NCI-H345 treated with DMSO at 0.1 percent for 48 hours (cell line): Measurements from ENCODE around the gene VPS11.

Experiments used
- DNase-seq: peaks from one replicate; lab custom pipeline; 2025; ENCODE audit not compliant: unreplicated experiment; lab: John Stamatoyannopoulos, UW

The VPS11 gene

GRCh38 chr11:119118946-119119345, 51.3 kb downstream of the VPS11 start:
- DNase-seq = no peak

GRCh38 chr11:119120639-119121007, 53.0 kb downstream of the VPS11 start:
- no peak for DNase-seq

DNA sequence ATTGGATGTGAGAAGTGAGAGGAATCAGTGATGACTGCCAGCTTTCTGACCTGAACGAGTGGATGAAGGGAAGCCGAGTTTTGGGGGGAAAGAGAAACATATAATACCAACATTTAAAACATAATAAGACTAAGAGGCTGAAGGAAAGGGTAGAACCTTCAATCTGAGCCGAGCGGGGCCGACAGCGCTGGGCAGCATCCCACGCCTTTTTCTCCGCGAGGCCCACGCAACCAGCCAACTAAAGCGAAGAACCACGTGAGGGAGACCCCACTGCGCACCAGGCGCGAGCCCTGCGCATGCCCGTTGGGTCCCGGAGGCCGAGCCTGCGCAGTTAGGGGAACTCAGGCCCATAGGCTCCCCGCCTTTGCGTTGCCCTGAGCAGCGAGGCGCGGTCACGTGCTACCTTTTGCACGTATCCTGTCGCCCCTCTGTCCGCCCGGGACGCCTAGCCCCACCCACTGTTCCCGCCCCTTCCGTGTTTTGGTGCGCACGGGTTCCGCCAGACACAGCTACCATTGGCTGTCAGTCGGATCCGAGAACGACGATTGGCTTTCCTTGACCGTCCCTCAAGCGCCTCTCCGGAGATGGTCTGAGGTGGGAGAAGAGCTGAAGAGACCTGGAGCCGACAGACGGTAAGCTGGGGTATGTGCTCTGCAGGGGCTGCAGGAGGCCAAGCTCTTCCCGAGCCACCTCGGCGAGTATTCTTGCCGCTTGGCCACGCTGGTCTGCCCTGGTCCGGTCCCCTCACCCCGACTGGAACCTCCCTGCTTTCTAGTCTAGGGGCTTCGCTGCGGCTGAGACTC, 53.6 kb downstream of the VPS11 start, which contains the start of gene HINFP:
TSS of gene HINFP (plus strand) at position 573 of the 803 bp plus-strand sequence. CDS start 5,365 bp downstream, outside the sequence.
- peak; percentile 99 for DNase-seq

DNA sequence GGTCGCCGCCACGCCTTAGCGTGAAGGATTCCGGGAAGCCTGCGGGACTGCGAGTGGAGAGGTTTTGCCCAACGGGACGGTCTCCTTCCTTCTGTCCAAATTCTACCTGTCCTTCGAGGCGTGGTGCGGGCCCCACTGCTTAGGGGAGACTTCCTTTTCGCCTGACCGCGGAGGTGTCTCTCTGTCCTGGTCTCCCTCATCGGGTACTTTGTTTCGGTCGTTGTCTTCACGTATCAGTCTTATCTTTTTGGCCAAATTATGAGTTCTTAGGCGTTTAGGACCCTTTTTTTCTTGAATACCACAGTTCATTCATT, 54.1 kb downstream of the VPS11 start:
- DNase-seq = no peak

DNA sequence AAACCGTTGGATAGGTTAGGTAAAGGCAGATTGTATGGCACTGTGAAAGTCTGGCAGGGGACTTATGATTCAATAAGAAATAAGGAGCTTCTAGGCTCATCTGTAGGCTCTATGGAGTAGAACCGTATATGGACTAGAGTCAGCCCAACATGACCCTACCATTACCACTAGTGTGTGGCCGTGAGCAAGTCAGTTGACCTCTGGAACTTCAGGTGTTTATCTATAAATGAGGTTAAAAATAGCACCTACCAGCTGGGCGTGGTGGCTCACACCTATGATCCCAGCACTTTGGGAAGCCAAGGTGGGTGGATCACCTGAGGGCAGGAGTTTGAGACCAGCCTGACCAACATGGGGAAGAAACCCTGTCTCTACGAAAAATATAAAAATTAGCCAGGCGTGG, 58.2 kb downstream of the VPS11 start:
- no peak for DNase-seq

DNA sequence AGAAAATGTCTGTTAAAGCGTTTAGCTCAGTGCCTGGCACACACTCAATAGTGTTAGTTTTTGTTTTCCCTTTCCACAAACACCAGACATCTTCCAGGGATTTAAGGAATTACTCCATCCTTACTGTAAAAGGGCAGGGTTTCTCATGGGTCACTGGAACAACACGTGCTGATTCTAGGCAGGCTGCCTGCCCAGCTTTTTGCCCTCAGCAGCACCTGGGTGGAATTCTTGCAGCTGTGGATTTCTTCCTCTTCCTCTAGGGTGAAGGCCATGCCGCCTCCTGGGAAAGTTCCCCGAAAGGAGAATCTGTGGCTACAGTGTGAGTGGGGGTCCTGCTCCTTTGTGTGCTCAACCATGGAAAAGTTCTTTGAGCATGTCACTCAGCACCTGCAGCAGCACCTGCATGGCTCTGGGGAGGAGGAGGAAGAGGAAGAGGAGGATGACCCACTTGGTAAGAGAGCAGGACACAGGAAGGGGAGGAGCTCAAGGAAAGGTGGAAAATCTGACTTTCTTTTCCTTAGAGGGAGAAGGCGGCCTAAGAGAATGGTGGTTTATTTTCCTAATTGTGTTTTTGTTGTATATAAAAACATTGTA, 59.2 kb downstream of the VPS11 start:
- no peak for DNase-seq

DNA sequence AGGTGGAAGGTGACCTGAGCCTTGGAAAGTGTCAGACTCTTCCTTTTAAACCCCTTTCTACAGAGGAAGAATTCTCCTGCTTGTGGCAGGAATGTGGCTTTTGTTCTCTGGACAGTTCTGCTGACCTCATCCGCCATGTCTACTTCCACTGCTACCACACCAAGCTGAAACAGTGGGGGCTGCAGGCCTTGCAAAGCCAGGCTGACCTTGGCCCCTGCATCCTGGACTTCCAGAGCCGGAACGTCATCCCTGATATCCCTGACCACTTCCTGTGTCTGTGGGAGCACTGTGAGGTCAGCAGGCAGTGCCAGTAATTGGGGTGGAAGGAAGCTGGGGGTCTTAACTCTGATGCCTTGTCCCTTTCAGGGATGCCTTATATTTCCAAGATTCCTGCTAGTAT, 63.0 kb downstream of the VPS11 start:
- no peak for DNase-seq
